Stomach (tissue), 4 donors: ENCODE measurements around the gene CRHBP.

ENCODE experiments used
- POLR2A ChIP-seq, 4 donors: fragments of 450-650 bp; IDR thresholded peaks; one replicate each; pipeline ENCODE4 v1.6.1; 2016; ENCODE audit warnings: antibody characterized with exemption in 4 of 4, control low read depth in 2 of 4, mild to moderate bottlenecking in 1 of 4, moderate library complexity in 1 of 4
- POLR2AphosphoS5 ChIP-seq, 3 donors: sonication (generic); formaldehyde crosslinking; IDR thresholded peaks; one replicate each; pipeline ENCODE4 v1.6.1; 2016; ENCODE audit warnings: antibody characterized with exemption in 3 of 3

DNA sequence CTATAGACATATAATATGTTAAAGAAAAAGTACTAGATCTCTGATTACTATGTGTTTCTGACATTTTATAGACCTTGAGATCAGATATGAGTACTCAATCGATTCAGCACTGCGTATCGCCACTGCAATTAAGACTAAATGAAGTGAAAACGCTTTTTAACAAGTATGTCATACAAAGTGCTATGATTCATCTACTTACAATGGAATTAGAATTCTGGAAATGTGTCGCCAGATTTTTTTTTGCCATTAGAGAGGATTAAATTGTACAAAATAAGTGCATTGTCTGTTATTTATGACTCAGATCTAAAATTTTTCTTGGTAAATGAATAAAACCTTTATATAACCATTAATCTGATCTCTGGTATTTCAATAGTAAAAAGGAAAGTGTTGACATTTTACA is 57.4 kb downstream of the CRHBP start:
- TF ChIP-seq POLR2A (IDR thresholded peaks at IDR 0.05) (no peak), POLR2AphosphoS5 (IDR thresholded peaks at IDR 0.05) (no peak)
